Measurements from ENCODE around the gene EYS.

Gene EYS

GRCh38 chr6:65199121-65199520 lies 507.9 kb downstream of the EYS start:
- Histone ChIP-seq H3K27me3 (ENCODE audit: control insufficient read depth, low read length) (no peaks in the 10 kb centered on the region), H3K79me2 (ENCODE audit: control insufficient read depth, low read length) (no peaks in the 10 kb centered on the region), H3K9me2 (replicated peaks; ENCODE audit: control insufficient read depth, low read length) (no peaks in the 10 kb centered on the region), H3K27ac (ENCODE audit: low read depth, low read length) (no peak overlapping the region), H4K20me1 (ENCODE audit: control insufficient read depth, insufficient read depth, low read depth, low read length) (no peaks in the 10 kb centered on the region), H3F3A (ENCODE audit: control insufficient read depth, insufficient read depth) (no peaks in the 10 kb centered on the region), H3K4me3 (ENCODE audit: low read length) (no peak overlapping the region), H3K4me2 (ENCODE audit: low read length) (no peak overlapping the region), H3K4me1 (ENCODE audit: control insufficient read depth, low read length) (no peaks in the 10 kb centered on the region), H3K36me3 (ENCODE audit: control insufficient read depth, low read length) (no peaks in the 10 kb centered on the region), H3K9me3 (ENCODE audit: control insufficient read depth, insufficient read depth, low read length) (no peaks in the 10 kb centered on the region)
- no peak for TF ChIP-seq EZH2phosphoT487 (IDR thresholded peaks at IDR 0.05; ENCODE audit: borderline replicate concordance, low read length)

DNA sequence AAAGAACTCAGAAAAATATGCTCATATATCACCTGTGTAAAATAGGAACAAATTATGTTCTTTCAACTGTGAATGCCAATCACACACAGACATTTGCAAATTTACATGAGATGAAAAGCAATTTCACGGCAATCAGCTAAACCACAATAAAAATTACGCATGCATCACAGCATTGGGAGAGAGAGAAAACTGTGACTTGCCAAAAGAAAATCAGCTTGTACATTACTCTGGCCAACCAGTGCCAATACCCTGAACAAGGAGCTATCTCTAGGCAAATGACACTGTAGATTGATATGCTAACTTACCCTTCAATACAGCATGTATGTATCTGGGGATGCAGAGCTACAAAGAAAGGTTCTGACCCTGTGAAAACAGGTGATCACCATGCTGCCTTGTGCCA lies 515.6 kb downstream of the EYS start:
- H4K20me1 ChIP-seq (ENCODE audit: control insufficient read depth, insufficient read depth, low read depth, low read length): no peaks in the 10 kb centered on the region
- TF ChIP-seq CTCF (IDR thresholded peaks at IDR 0.05; ENCODE audit: low read depth, low read length, poor library complexity, severe bottlenecking): no peak
- no peak for TF ChIP-seq EZH2phosphoT487 (IDR thresholded peaks at IDR 0.05; ENCODE audit: borderline replicate concordance, low read length)
- no peaks in the 10 kb centered on the region for H3K27me3 ChIP-seq (ENCODE audit: control insufficient read depth, low read length)
- no peak overlapping the region for H3K4me2 ChIP-seq (ENCODE audit: low read length)
- H3K36me3 ChIP-seq (ENCODE audit: control insufficient read depth, low read length): no peaks in the 10 kb centered on the region
- no peak overlapping the region for H3K4me3 ChIP-seq (ENCODE audit: low read length)
- no peaks in the 10 kb centered on the region for H3K79me2 ChIP-seq (ENCODE audit: control insufficient read depth, low read length)
- H3K27ac ChIP-seq (ENCODE audit: low read depth, low read length): no peak overlapping the region
- H3K9me3 ChIP-seq (ENCODE audit: control insufficient read depth, insufficient read depth, low read length): no peaks in the 10 kb centered on the region
- H3K4me1 ChIP-seq (ENCODE audit: control insufficient read depth, low read length): no peaks in the 10 kb centered on the region
- no peaks in the 10 kb centered on the region for H3F3A ChIP-seq (ENCODE audit: control insufficient read depth, insufficient read depth)
- H3K9me2 ChIP-seq (replicated peaks; ENCODE audit: control insufficient read depth, low read length): no peaks in the 10 kb centered on the region

GRCh38 chr6:65189236-65189881 lies 517.7 kb downstream of the EYS start:
- Histone ChIP-seq H3K36me3 (ENCODE audit: control insufficient read depth, low read length) (no peaks in the 10 kb centered on the region), H3K4me3 (ENCODE audit: low read length) (no peak overlapping the region), H3K79me2 (ENCODE audit: control insufficient read depth, low read length) (no peaks in the 10 kb centered on the region), H4K20me1 (ENCODE audit: control insufficient read depth, insufficient read depth, low read depth, low read length) (no peaks in the 10 kb centered on the region), H3K9me3 (ENCODE audit: control insufficient read depth, insufficient read depth, low read length) (no peaks in the 10 kb centered on the region), H3K27me3 (ENCODE audit: control insufficient read depth, low read length) (no peaks in the 10 kb centered on the region), H3F3A (ENCODE audit: control insufficient read depth, insufficient read depth) (no peaks in the 10 kb centered on the region), H3K9me2 (replicated peaks; ENCODE audit: control insufficient read depth, low read length) (no peaks in the 10 kb centered on the region), H3K27ac (ENCODE audit: low read depth, low read length) (no peak overlapping the region), H3K4me1 (ENCODE audit: control insufficient read depth, low read length) (no peaks in the 10 kb centered on the region), H3K4me2 (ENCODE audit: low read length) (no peak overlapping the region)
- no peak for TF ChIP-seq CTCF (IDR thresholded peaks at IDR 0.05; ENCODE audit: low read depth, low read length, poor library complexity, severe bottlenecking)
- no peak for TF ChIP-seq EZH2phosphoT487 (IDR thresholded peaks at IDR 0.05; ENCODE audit: borderline replicate concordance, low read length)

- no peaks in the 10 kb centered on the region for H3K9me3 ChIP-seq (ENCODE audit: control insufficient read depth, insufficient read depth, low read length)
- H3K27me3 ChIP-seq (ENCODE audit: control insufficient read depth, low read length): no peaks in the 10 kb centered on the region
- no peaks in the 10 kb centered on the region for H3K36me3 ChIP-seq (ENCODE audit: control insufficient read depth, low read length)
- H3K4me3 ChIP-seq (ENCODE audit: low read length): no peak overlapping the region
- no peak overlapping the region for H3K4me2 ChIP-seq (ENCODE audit: low read length)
- H3F3A ChIP-seq (ENCODE audit: control insufficient read depth, insufficient read depth): no peaks in the 10 kb centered on the region
- no peak for TF ChIP-seq EZH2phosphoT487 (IDR thresholded peaks at IDR 0.05; ENCODE audit: borderline replicate concordance, low read length)
- H3K4me1 ChIP-seq (ENCODE audit: control insufficient read depth, low read length): no peaks in the 10 kb centered on the region
- H3K9me2 ChIP-seq (replicated peaks; ENCODE audit: control insufficient read depth, low read length): no peaks in the 10 kb centered on the region
- H3K79me2 ChIP-seq (ENCODE audit: control insufficient read depth, low read length): no peaks in the 10 kb centered on the region
- H4K20me1 ChIP-seq (ENCODE audit: control insufficient read depth, insufficient read depth, low read depth, low read length): no peaks in the 10 kb centered on the region
- H3K27ac ChIP-seq (ENCODE audit: low read depth, low read length): no peak overlapping the region
These were observed 520.2 kb downstream of the EYS start for GRCh38 chr6:65186826-65187225.
